ENCODE results near the gene ZNF217.

DNA sequence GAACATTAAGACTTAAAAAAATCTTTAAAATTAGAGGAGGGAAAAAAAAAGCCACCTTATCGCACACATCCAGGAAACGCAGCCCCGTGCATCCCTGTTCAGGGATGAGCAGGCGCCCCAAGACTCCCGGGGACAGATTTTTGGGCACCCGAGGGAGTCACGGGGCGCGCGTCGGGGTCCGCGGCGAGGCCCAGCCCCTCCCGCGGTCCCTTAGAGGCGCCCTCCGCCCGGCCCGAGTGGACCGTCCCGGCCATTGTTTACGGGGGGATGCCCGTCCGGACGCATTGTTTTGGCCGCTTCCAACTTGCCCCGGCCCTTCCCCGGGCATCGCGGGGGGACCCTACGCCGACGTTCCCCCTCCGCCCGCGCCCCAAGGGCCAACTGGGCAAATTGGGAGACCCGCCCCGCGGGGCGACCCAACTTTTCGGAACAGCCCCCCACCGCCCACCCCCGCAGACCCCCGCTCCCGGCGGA is 610 bp downstream of the ZNF217 start:
- TF ChIP-seq POLR2A (IDR thresholded peaks at IDR 0.05) (no peak), EP300 (IDR thresholded peaks at IDR 0.05) (no peak)
- TF ChIP-seq, protein P1, sequence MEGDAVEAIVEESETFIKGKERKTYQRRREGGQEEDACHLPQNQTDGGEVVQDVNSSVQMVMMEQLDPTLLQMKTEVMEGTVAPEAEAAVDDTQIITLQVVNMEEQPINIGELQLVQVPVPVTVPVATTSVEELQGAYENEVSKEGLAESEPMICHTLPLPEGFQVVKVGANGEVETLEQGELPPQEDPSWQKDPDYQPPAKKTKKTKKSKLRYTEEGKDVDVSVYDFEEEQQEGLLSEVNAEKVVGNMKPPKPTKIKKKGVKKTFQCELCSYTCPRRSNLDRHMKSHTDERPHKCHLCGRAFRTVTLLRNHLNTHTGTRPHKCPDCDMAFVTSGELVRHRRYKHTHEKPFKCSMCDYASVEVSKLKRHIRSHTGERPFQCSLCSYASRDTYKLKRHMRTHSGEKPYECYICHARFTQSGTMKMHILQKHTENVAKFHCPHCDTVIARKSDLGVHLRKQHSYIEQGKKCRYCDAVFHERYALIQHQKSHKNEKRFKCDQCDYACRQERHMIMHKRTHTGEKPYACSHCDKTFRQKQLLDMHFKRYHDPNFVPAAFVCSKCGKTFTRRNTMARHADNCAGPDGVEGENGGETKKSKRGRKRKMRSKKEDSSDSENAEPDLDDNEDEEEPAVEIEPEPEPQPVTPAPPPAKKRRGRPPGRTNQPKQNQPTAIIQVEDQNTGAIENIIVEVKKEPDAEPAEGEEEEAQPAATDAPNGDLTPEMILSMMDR (IDR thresholded peaks at IDR 0.05), result no peak

All from upper lobe of left lung (tissue), 4 donors.